ENCODE results near the gene ACOX3.
"Not testable (repeated sequence)": the region's sequence is repeated elsewhere in the genome, so short reads cannot be mapped to it uniquely, and the experiment has no call there.

The ACOX3 gene

GRCh38 chr4:8370106-8370787 lies 70.3 kb downstream of the ACOX3 start:
- no peak for DNase-seq

- no peak for DNase-seq
Measured at GRCh38 chr4:8369426-8370105, 71.0 kb downstream of the ACOX3 start.

DNA sequence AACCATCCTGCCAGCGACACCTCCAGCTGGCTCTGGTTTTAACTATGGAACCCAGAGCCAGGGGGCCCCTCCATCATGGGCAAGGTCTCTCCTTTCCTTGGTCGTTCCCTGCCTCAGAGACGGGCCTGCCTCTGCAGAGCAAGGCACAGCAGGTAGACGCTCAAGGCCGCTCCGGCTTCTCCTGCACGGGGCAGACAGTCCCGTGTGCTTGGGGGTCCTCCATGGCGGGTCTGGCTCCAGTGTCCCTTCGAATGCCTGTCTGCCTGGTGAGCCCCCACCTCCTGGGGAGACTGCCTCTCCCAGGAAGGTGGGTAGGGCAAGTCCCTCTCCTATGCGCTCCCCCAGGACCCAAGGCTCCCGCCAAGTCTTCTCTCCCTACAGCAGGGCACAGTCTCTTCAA lies 71.5 kb downstream of the ACOX3 start:
- no peak for DNase-seq

GRCh38 chr4:8368061-8368481 lies 72.5 kb downstream of the ACOX3 start:
- no peak for DNase-seq

- DNase-seq: no peak
Measured at GRCh38 chr4:8366601-8367000, 73.9 kb downstream of the ACOX3 start.

DNA sequence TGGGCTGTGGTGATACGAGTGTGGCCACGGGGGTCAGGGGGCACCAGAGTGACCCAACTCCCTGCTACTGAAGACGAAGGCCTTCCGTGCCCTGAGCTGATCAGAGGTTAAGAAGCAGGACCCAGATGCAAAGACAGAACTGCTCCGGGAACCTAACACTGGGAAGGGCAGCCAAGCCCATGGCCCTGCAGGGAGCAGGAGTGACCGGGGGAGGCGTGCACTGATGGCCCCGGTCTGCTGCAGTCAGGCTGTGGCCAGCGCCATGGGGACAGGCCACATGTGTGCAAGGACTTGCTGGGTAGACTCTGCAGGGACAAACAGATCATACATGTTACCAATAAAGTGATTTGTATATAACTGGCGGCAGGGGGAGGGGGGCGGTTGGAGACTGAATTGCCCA lies 74.6 kb downstream of the ACOX3 start:
- no peak for DNase-seq

DNA sequence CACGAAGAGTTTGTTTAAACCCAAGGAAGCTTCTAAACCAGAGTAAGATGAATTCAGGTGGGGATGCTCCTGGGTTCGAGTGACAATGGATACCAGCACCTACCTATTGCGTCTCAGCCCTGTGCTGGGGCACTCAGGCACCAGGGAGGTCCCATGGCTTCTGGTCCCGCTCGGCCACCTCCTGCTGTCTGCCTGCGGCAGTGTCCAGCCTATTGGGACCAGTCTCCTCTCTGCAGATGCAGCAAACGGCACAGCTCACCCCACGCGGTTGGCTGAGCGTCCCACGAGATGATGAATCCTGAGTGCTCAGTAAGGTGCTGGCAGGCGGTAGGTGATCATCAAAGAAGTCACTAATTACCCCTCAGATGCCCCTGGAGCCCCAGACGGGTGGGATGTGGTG lies 75.2 kb downstream of the ACOX3 start:
- DNase-seq: no peak

DNA sequence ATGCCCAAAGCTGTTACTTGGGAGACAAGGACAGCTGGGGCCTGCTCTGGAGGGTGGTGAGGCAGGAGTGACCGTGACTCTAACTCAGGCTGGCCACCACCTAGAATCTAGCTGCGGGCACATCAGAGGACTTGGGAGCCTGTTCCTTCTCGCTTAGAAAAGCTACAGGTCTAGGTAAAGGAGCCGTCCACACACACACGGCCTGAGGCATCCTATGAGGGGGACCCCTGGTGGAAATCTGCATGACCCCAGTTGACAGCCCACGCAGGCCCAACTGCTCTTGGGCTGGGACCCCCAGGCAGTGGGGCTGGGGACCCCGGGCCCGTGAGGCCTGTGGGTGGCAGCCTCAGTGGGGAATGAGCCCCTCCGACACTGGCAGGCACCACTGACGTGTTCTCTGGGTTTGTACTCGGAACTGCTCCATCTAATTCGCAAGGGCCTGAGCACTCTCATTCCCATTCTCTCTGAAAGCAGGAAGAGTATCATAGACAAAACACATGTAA lies 75.6 kb downstream of the ACOX3 start:
- no peak for DNase-seq

- DNase-seq: no peak
Measured at GRCh38 chr4:8364141-8364540, 76.4 kb downstream of the ACOX3 start.

- DNase-seq: no peak
Measured at GRCh38 chr4:8362483-8362882, 78.0 kb downstream of the ACOX3 start.

DNA sequence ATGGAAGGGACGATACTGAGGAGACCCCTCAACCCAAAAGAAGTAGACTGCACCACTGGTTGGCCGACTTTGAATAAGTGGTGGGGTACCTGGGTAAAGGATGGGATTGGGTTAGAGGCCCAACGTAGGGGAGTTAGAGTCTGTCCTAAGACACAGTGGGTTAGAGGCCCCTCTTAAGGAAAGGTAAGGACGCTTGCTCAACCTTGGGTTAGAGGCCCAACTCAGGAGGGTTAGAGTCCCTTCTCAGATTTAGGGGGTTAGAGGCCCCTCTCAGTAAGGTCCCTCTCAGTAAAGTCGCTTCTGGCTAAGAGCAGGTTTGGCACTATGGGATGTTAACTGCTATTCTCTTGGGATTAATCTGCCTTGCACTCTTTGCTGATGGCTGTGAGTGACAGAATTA lies 81.3 kb downstream of the ACOX3 start:
- DNase-seq: no peak

DNA sequence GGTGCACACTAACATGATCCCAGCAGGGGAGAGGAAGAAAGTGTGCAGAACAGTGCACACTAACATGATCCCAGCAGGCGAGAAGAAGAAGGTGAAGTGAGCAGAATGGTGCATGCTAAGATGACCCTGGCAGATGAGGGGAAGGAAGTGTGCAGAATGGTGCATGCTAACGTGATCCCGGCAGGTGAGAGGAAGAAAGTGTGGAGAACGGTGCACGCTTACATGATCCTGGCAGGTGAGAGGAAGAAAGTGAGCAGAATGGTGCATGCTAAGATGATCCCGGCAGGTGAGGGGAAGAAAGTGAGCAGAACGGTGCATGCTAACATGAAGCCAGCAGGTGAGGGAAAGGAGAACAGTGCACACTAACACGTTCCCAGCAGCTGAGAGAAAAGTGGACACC lies 83.7 kb downstream of the ACOX3 start:
- no peak for DNase-seq

DNA sequence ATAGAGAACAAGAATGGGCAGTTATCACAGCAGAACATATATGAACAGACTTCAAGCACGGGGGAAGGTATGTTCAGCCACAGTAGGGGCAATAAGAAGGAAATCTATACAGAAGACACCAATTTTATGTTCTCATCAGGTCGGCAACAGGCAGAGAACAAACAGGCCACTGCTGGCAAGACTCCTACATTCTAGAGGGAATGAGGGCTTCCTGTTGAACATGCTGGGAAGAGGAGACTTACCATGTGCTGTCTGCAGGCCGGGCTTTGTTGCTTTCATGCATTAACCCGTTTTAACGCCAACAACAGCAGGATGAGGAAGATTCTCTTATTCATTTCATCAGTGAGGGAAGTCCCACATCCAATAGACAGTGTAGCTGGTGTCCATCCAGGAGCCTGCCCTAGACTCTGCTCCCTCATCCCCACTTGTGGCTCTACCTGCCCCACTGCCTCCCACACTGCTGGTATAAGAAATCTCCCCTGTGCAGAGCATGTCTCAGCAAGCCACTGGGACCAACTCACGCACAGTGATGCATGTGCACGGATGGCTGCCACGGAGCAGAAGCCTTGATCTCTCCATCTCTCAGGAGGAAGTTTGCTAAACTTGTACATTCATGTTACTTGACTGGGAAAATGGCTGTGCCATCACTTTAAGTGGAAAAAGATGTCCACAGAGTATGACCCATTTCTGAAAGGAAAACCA lies 84.5 kb downstream of the ACOX3 start:
- DNase-seq: peak; percentile 2

- no peak for DNase-seq
Measured at GRCh38 chr4:8355306-8355705, 85.2 kb downstream of the ACOX3 start.

- DNase-seq: no peak
Measured at GRCh38 chr4:8353912-8354453, 86.5 kb downstream of the ACOX3 start.

DNA sequence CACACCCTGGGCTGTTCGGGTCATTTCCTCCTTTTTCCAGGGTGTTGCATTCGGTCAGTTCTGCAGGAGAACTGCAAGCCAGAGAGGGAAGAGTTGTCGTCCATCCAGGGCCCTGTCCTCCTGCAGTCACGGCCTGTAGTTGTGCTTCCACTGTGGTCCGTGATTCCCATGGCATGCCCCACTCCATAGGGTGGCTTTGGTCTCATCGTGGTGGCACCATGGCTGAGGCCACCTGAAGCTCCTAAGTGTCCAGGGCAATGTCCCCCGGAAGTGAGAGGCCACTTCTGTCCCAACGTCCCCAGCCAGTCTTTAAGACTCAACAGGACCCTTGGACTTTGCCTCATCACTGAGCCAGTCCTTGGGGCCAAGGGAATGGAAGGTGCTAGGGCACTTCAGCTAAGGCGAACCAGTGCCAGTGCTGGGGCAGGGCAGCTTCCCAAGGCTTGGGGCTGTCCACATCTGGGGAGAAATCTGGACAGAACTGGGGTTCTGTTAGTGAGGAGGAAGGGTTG lies 87.3 kb downstream of the ACOX3 start:
- no peak for DNase-seq

GRCh38 chr4:8352368-8353157 lies 88.0 kb downstream of the ACOX3 start:
- no peak for DNase-seq

GRCh38 chr4:8351931-8352367 lies 88.6 kb downstream of the ACOX3 start:
- DNase-seq: peak; percentile 43

- DNase-seq: no peak
Measured at GRCh38 chr4:8350841-8351461, 89.6 kb downstream of the ACOX3 start.

DNA sequence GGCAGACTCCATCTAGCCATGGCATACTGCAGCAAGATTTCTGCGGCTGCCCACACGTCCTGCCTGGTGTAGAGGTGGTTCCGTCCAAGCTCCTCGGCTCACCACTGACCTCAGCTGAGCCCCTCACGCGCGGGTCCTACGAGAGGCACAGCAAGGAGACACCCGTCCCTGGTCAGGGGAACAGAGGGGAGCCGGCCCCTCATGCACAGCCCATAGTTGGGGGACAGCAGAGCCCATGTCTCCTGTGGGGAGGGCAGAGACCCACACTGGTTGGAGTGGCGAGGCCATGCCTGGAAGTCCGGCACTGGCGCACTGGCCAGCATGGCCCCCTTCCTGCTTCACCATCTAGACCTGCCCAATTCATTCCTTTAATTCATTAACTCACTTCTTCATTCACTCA lies 90.2 kb downstream of the ACOX3 start:
- DNase-seq: no peak

- no peak for DNase-seq
Measured at GRCh38 chr4:8349664-8350236, 90.8 kb downstream of the ACOX3 start.

GRCh38 chr4:8349236-8349635 lies 91.3 kb downstream of the ACOX3 start:
- DNase-seq: not testable (repeated sequence)

Data from NCI-H69 (cell line).